Measurements from ENCODE around the gene CD4.

Gene CD4

GRCh38 chr12:6765634-6766581, 23.4 kb upstream of the CD4 start, which contains the start of gene PTMS:
PTMS (plus strand) TSS chr12:6766363; CDS start chr12:6766706, 343 bp downstream.
- no peak for DNase-seq

- DNase-seq = peak; percentile 69
These were observed 22.5 kb upstream of the CD4 start for GRCh38 chr12:6766651-6767349.

GRCh38 chr12:6767353-6768319, 21.7 kb upstream of the CD4 start:
- DNase-seq = no peak

GRCh38 chr12:6768437-6768914, 20.9 kb upstream of the CD4 start:
- DNase-seq = no peak

- DNase-seq = no peak
These were observed 20.3 kb upstream of the CD4 start for GRCh38 chr12:6768990-6769389.

GRCh38 chr12:6769666-6770065, 19.7 kb upstream of the CD4 start:
- no peak for DNase-seq

- no peak for DNase-seq
These were observed 19.2 kb upstream of the CD4 start for GRCh38 chr12:6770094-6770493.

- DNase-seq = no peak
These were observed 18.7 kb upstream of the CD4 start for GRCh38 chr12:6770600-6770999.

GRCh38 chr12:6771091-6771495, 18.2 kb upstream of the CD4 start:
- no peak for DNase-seq

- DNase-seq = no peak
These were observed 17.6 kb upstream of the CD4 start for GRCh38 chr12:6771509-6772330.

- peak; percentile 55 for DNase-seq
These were observed 17.0 kb upstream of the CD4 start, which contains the start of gene LAG3 for GRCh38 chr12:6772331-6772695. LAG3 (plus strand) TSS chr12:6772520; CDS start chr12:6772853, 333 bp downstream.

GRCh38 chr12:6772726-6773589, 16.4 kb upstream of the CD4 start:
- no peak for DNase-seq

GRCh38 chr12:6773590-6774351, 15.6 kb upstream of the CD4 start:
- DNase-seq = no peak

- peak; percentile 43 for DNase-seq
These were observed 14.7 kb upstream of the CD4 start for GRCh38 chr12:6774499-6775062.

- no peak for DNase-seq
These were observed 13.8 kb upstream of the CD4 start for GRCh38 chr12:6775185-6776174.

GRCh38 chr12:6777386-6777785, 11.9 kb upstream of the CD4 start:
- DNase-seq = no peak

GRCh38 chr12:6778217-6778573, 11.1 kb upstream of the CD4 start:
- DNase-seq = no peak

All from activated T-cell treated with anti-CD3 and anti-CD28 coated beads, Interleukin-2, amount 50 U/mL, for 1 hour (primary cell).